ENCODE results near the gene RAC3. TPM values are rescaled to one million over a fixed set of nuclear protein-coding genes. Genes with fewer than 3 reads are reported as not detected.

RAC3 gene
- total and polyA plus RNA-seq, 4 donors: 0.57 to 2.8 (median 0.63) TPM; not detected in 1

- Histone ChIP-seq H3K4me1 (ENCODE audit: control insufficient read depth in 1 of 2, insufficient read depth in 2 of 2, low read length in 2 of 2) (no peaks in the 10 kb centered on the region), H3K36me3 (ENCODE audit: control insufficient read depth in 1 of 2, insufficient read depth in 2 of 2, low read length in 1 of 2) (peaks cover 0 to 12% of the 10 kb centered on the region in 2 donors), H3K27ac (ENCODE audit: low read depth in 1 of 2, low read length in 2 of 2) (no peak overlapping the region), H3K27me3 (ENCODE audit: control insufficient read depth in 1 of 2, insufficient read depth in 2 of 2, low read length in 1 of 2) (no peaks in the 10 kb centered on the region), H3K4me3 (ENCODE audit: low read length in 2 of 2) (no peak overlapping the region), H3K9me3 (ENCODE audit: control insufficient read depth, low read length) (no peaks in the 10 kb centered on the region)
- peak; percentile 33 for ATAC-seq (ENCODE audit: low FRiP score)
- intact Hi-C loops (cut with DNase I): no loop called here
- no peak for DNase-seq
- WGBS, 2 donors: 56 to 58% methylated on average over 28 of the region's 28 CpGs
Measured at GRCh38 chr17:82077617-82078358, 46.3 kb downstream of the RAC3 start.

- no peak overlapping the region for H3K27ac ChIP-seq (ENCODE audit: low read depth in 1 of 2, low read length in 2 of 2)
- peaks cover 0 to 12% of the 10 kb centered on the region in 2 donors for H3K36me3 ChIP-seq (ENCODE audit: control insufficient read depth in 1 of 2, insufficient read depth in 2 of 2, low read length in 1 of 2)
- intact Hi-C loops (cut with DNase I): no loop called here
- no peak overlapping the region for H3K4me3 ChIP-seq (ENCODE audit: low read length in 2 of 2)
- DNase-seq: no peak
- no peaks in the 10 kb centered on the region for H3K27me3 ChIP-seq (ENCODE audit: control insufficient read depth in 1 of 2, insufficient read depth in 2 of 2, low read length in 1 of 2)
- H3K9me3 ChIP-seq (ENCODE audit: control insufficient read depth, low read length): no peaks in the 10 kb centered on the region
- no peak for ATAC-seq (ENCODE audit: low FRiP score)
- H3K4me1 ChIP-seq (ENCODE audit: control insufficient read depth in 1 of 2, insufficient read depth in 2 of 2, low read length in 2 of 2): no peaks in the 10 kb centered on the region
- 93 to 94% methylated on average over 18 of the region's 18 CpGs for WGBS, 2 donors
Measured at GRCh38 chr17:82078433-82078832, 47.0 kb downstream of the RAC3 start.

GRCh38 chr17:82079001-82079677, 47.7 kb downstream of the RAC3 start:
- peaks cover 0 to 14% of the 10 kb centered on the region in 2 donors for H3K36me3 ChIP-seq (ENCODE audit: control insufficient read depth in 1 of 2, insufficient read depth in 2 of 2, low read length in 1 of 2)
- WGBS, 2 donors: 90 to 95% methylated on average over 41 to 47 of the region's 47 CpGs
- no peak overlapping the region for H3K4me3 ChIP-seq (ENCODE audit: low read length in 2 of 2)
- DNase-seq (no peak), ATAC-seq (ENCODE audit: low FRiP score) (no peak)
- H3K27me3 ChIP-seq (ENCODE audit: control insufficient read depth in 1 of 2, insufficient read depth in 2 of 2, low read length in 1 of 2): no peaks in the 10 kb centered on the region
- H3K9me3 ChIP-seq (ENCODE audit: control insufficient read depth, low read length): no peaks in the 10 kb centered on the region
- no peak overlapping the region for H3K27ac ChIP-seq (ENCODE audit: low read depth in 1 of 2, low read length in 2 of 2)
- intact Hi-C loops (cut with DNase I): no loop called here
- no peaks in the 10 kb centered on the region for H3K4me1 ChIP-seq (ENCODE audit: control insufficient read depth in 1 of 2, insufficient read depth in 2 of 2, low read length in 2 of 2)

GRCh38 chr17:82080048-82080788, 48.7 kb downstream of the RAC3 start:
- Histone ChIP-seq H3K4me1 (ENCODE audit: control insufficient read depth in 1 of 2, insufficient read depth in 2 of 2, low read length in 2 of 2) (no peaks in the 10 kb centered on the region), H3K27ac (ENCODE audit: low read depth in 1 of 2, low read length in 2 of 2) (no peak overlapping the region), H3K36me3 (ENCODE audit: control insufficient read depth in 1 of 2, insufficient read depth in 2 of 2, low read length in 1 of 2) (peaks cover 0 to 15% of the 10 kb centered on the region in 2 donors), H3K4me3 (ENCODE audit: low read length in 2 of 2) (no peak overlapping the region), H3K27me3 (ENCODE audit: control insufficient read depth in 1 of 2, insufficient read depth in 2 of 2, low read length in 1 of 2) (no peaks in the 10 kb centered on the region), H3K9me3 (ENCODE audit: control insufficient read depth, low read length) (no peaks in the 10 kb centered on the region)
- ATAC-seq (ENCODE audit: low FRiP score): no peak
- intact Hi-C loops (cut with DNase I): no loop called here
- 91 to 92% methylated on average over 36 of the region's 36 CpGs for WGBS, 2 donors
- no peak for DNase-seq

DNA sequence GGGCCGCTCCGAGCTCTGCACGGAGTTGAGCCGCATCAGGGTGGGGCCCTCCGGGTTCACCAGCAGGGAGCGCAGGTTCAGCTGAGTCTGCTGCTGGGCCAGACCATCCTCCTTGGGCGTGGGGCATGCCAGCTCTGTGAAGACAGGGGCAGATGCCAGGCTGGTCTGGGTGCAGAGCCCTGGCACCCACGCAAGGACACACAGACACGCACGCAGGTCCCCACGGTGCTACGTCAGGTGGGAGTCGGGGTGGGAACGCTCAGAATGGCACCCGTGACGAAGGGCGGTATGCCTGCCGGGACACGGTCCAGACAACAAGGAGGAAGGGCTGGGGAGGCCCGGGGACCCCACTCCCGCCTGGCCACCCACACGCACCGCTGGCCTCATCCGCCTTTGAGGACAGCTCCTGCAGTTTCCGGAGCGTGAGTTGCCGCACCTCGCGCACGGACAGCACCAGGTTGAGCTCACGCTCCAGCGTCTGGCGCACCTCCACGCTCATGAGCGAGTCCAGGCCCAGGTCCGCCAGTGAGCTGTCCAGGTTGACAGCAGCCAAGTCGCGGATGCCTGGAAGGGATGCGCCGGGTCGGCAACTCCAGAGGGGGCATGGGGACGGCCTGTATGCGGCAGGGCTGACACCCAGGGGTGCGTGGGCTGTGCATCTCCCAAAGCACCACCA, 49.4 kb downstream of the RAC3 start:
- Histone ChIP-seq H3K9me3 (ENCODE audit: control insufficient read depth, low read length) (no peaks in the 10 kb centered on the region), H3K27me3 (ENCODE audit: control insufficient read depth in 1 of 2, insufficient read depth in 2 of 2, low read length in 1 of 2) (no peaks in the 10 kb centered on the region), H3K4me1 (ENCODE audit: control insufficient read depth in 1 of 2, insufficient read depth in 2 of 2, low read length in 2 of 2) (no peaks in the 10 kb centered on the region), H3K4me3 (ENCODE audit: low read length in 2 of 2) (no peak overlapping the region), H3K36me3 (ENCODE audit: control insufficient read depth in 1 of 2, insufficient read depth in 2 of 2, low read length in 1 of 2) (peaks cover 0 to 19% of the 10 kb centered on the region in 2 donors), H3K27ac (ENCODE audit: low read depth in 1 of 2, low read length in 2 of 2) (no peak overlapping the region)
- no peak for ATAC-seq (ENCODE audit: low FRiP score)
- intact Hi-C loops (cut with DNase I): no loop called here
- 93 to 94% methylated on average over 43 to 44 of the region's 44 CpGs for WGBS, 2 donors
- no peak for DNase-seq

DNA sequence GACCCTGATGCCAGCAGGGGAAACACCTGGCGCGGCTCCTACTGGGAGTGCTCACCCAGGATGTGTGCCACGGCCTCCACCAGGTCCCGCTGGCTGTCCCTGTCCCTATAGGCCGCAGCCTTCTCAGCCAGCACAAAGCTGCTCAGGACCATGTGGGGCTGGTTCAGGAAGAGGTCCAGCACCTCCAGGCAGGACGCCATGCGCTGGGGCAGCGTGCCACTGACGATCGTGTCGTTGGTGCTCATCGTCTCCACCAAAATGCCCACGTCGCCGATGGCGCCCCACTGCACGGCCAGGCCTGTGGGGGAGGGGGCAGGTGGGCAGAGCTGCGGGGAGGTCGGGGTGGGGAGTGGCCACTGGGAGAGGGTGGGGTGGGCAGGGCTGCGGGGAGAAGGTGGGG, 50.1 kb downstream of the RAC3 start:
- H3K27ac ChIP-seq (ENCODE audit: low read depth in 1 of 2, low read length in 2 of 2): no peak overlapping the region
- H3K27me3 ChIP-seq (ENCODE audit: control insufficient read depth in 1 of 2, insufficient read depth in 2 of 2, low read length in 1 of 2): no peaks in the 10 kb centered on the region
- ATAC-seq (ENCODE audit: low FRiP score) (no peak), DNase-seq (no peak)
- 90% methylated on average over 17 to 20 of the region's 20 CpGs for WGBS, 2 donors
- H3K4me3 ChIP-seq (ENCODE audit: low read length in 2 of 2): no peak overlapping the region
- H3K9me3 ChIP-seq (ENCODE audit: control insufficient read depth, low read length): no peaks in the 10 kb centered on the region
- peaks cover 0 to 21% of the 10 kb centered on the region in 2 donors for H3K36me3 ChIP-seq (ENCODE audit: control insufficient read depth in 1 of 2, insufficient read depth in 2 of 2, low read length in 1 of 2)
- H3K4me1 ChIP-seq (ENCODE audit: control insufficient read depth in 1 of 2, insufficient read depth in 2 of 2, low read length in 2 of 2): no peaks in the 10 kb centered on the region
- intact Hi-C loops (cut with DNase I): no loop called here

DNA sequence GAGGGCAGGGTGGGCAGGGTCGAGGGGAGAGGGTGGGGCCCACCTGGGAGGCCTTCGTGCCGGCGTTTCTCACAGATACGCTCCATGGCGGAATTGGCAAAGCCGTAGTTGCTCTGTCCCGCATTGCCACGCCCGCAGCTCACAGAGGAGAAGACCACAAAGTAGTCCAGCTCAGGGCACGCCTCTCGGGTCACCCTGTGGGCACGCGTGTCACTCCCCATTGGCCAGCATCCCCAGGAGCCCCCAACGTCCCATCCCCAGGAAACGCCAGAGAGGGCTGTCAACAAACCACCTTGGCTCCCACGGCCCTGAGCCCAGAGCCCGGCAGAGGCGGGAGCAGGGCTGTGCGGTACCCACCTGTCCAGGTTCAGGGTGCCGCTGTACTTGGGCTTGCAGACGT, 50.5 kb downstream of the RAC3 start:
- Histone ChIP-seq H3K36me3 (ENCODE audit: control insufficient read depth in 1 of 2, insufficient read depth in 2 of 2, low read length in 1 of 2) (peaks cover 0 to 23% of the 10 kb centered on the region in 2 donors), H3K4me3 (ENCODE audit: low read length in 2 of 2) (no peak overlapping the region), H3K4me1 (ENCODE audit: control insufficient read depth in 1 of 2, insufficient read depth in 2 of 2, low read length in 2 of 2) (no peaks in the 10 kb centered on the region), H3K27me3 (ENCODE audit: control insufficient read depth in 1 of 2, insufficient read depth in 2 of 2, low read length in 1 of 2) (no peaks in the 10 kb centered on the region), H3K27ac (ENCODE audit: low read depth in 1 of 2, low read length in 2 of 2) (no peak overlapping the region), H3K9me3 (ENCODE audit: control insufficient read depth, low read length) (no peaks in the 10 kb centered on the region)
- intact Hi-C loops (cut with DNase I): no loop called here
- WGBS, 2 donors: 90% methylated on average over 21 to 22 of the region's 22 CpGs
- ATAC-seq (ENCODE audit: low FRiP score): no peak
- DNase-seq: no peak

GRCh38 chr17:82082456-82082855, 51.0 kb downstream of the RAC3 start:
- peaks cover 0 to 24% of the 10 kb centered on the region in 2 donors for H3K36me3 ChIP-seq (ENCODE audit: control insufficient read depth in 1 of 2, insufficient read depth in 2 of 2, low read length in 1 of 2)
- DNase-seq (no peak), ATAC-seq (ENCODE audit: low FRiP score) (no peak)
- no peak overlapping the region for H3K27ac ChIP-seq (ENCODE audit: low read depth in 1 of 2, low read length in 2 of 2)
- no peaks in the 10 kb centered on the region for H3K9me3 ChIP-seq (ENCODE audit: control insufficient read depth, low read length)
- intact Hi-C loops (cut with DNase I): no loop called here
- H3K4me1 ChIP-seq (ENCODE audit: control insufficient read depth in 1 of 2, insufficient read depth in 2 of 2, low read length in 2 of 2): no peaks in the 10 kb centered on the region
- H3K4me3 ChIP-seq (ENCODE audit: low read length in 2 of 2): no peak overlapping the region
- 89 to 93% methylated on average over 16 to 19 of the region's 19 CpGs for WGBS, 2 donors
- no peaks in the 10 kb centered on the region for H3K27me3 ChIP-seq (ENCODE audit: control insufficient read depth in 1 of 2, insufficient read depth in 2 of 2, low read length in 1 of 2)
